AG04449 (cell line): Measurements from ENCODE around the gene MORC1.

ENCODE experiments used
- CTCF ChIA-PET: fragments of 350-600 bp; formaldehyde crosslinking; extraction: SDS; loops from one replicate; lab custom pipeline; 2021; ENCODE audit warnings: antibody characterized with exemption; lab: Yijun Ruan, JAX
- POLR2A ChIA-PET: fragments of 400-600, 350-600 bp; formaldehyde crosslinking; extraction: SDS; loops from one replicate; lab custom pipeline; 2020; ENCODE audit warnings: antibody characterized with exemption, inconsistent platforms; lab: Yijun Ruan, JAX
- DNase-seq: peaks from one replicate; pipeline ENCODE4 v3.0.0-alpha.2; 2010; ENCODE audit warnings: low read depth, low spot score
- H3K4me3 ChIP-seq: 2 replicates; pipeline ENCODE4 v1.5.1; 2011; ENCODE audit warnings: low read depth, mild to moderate bottlenecking, control low read depth, low read length
- CTCF ChIP-seq: IDR thresholded peaks from one replicate; pipeline ENCODE4 v1.5.1; 2011; ENCODE audit warnings: mild to moderate bottlenecking, moderate library complexity, low read length, control low read depth, inconsistent platforms; ENCODE audit not compliant: insufficient read depth; ENCODE audit errors: missing control alignments

The MORC1 gene

GRCh38 chr3:109117939-109118338, at the start of gene MORC1:
MORC1 (minus strand) TSS chr3:109118134; CDS start chr3:109118059, 75 bp downstream.
- ChIA-PET CTCF (no interaction called here), POLR2A (no interaction called here)
- no peak for DNase-seq
- no peak for TF ChIP-seq CTCF
- no peak within 1 kb of the TSS for H3K4me3 ChIP-seq

GRCh38 chr3:109165905-109166304, 48.0 kb upstream of the MORC1 start:
- TF ChIP-seq CTCF, result no peak
- POLR2A ChIA-PET, result no interaction called here
- no peak for DNase-seq
- CTCF ChIA-PET, result no interaction called here
- no peak overlapping the region for H3K4me3 ChIP-seq

GRCh38 chr3:109161487-109162123, 43.7 kb upstream of the MORC1 start:
- TF ChIP-seq CTCF, result no peak
- DNase-seq, result no peak
- ChIA-PET CTCF (no interaction called here), POLR2A (no interaction called here)
- H3K4me3 ChIP-seq, result no peak overlapping the region

GRCh38 chr3:109155828-109156227, 37.9 kb upstream of the MORC1 start:
- CTCF ChIA-PET, result no interaction called here
- POLR2A ChIA-PET, result no interaction called here
- no peak for TF ChIP-seq CTCF
- H3K4me3 ChIP-seq, result no peak overlapping the region
- no peak for DNase-seq

GRCh38 chr3:109154979-109155378, 37.0 kb upstream of the MORC1 start:
- no peak for DNase-seq
- CTCF ChIA-PET, result no interaction called here
- H3K4me3 ChIP-seq, result no peak overlapping the region
- POLR2A ChIA-PET, result no interaction called here
- no peak for TF ChIP-seq CTCF

GRCh38 chr3:109152320-109152719, 34.4 kb upstream of the MORC1 start:
- POLR2A ChIA-PET, result no interaction called here
- CTCF ChIA-PET, result no interaction called here
- no peak overlapping the region for H3K4me3 ChIP-seq
- DNase-seq, result no peak
- TF ChIP-seq CTCF, result no peak
